Colonic mucosa (tissue), 4 donors: Measurements from ENCODE around the gene TEX9. TPM values are rescaled to one million over a fixed set of nuclear protein-coding genes. Genes with fewer than 3 reads are reported as not detected.

Experiments
- DNase-seq: peaks from one replicate; pipeline ENCODE4 v3.0.0-alpha.2; 2020
- H3K27ac ChIP-seq: fragments of 200-600 bp; one replicate; pipeline ENCODE4 v1.8.0; 2021
- H3K27me3 ChIP-seq: fragments of 200-600 bp; one replicate; pipeline ENCODE4 v1.8.0; 2021
- H3K36me3 ChIP-seq: fragments of 200-600 bp; one replicate; pipeline ENCODE4 v1.8.0; 2021
- H3K4me1 ChIP-seq: fragments of 200-600 bp; one replicate; pipeline ENCODE4 v1.8.0; 2021; ENCODE audit warnings: mild to moderate bottlenecking
- H3K4me3 ChIP-seq: fragments of 200-600 bp; one replicate; pipeline ENCODE4 v1.8.0; 2021
- H3K9ac ChIP-seq, 2 donors: one replicate each; pipeline ENCODE4 v1.7.0; 2013; ENCODE audit warnings: control low read depth in 2 of 2, low read depth in 2 of 2, low read length in 2 of 2
- H3K9me3 ChIP-seq: fragments of 200-600 bp; one replicate; pipeline ENCODE4 v1.8.0; 2021
- intact Hi-C: fragments of 100-400 bp; cut with DNase I; formaldehyde crosslinking; loops from one replicate; pipeline ENCODE4 v1.14.1; 2022
- total RNA-seq, 2 donors: library from RNA; stranded (reverse); fragmentation: NEBNext Ultra II Directional in 1 of 2; extraction: Animal tissue kit (Norgen Biotek cat#: 25700) in 1 of 2; gene quantifications; one replicate each; pipeline ENCODE4 v1.2.1, GENCODE V29; 2021
- TF ChIP-seq, protein P1 (sequence below): fragments of 200-600 bp; IDR thresholded peaks from one replicate; pipeline ENCODE4 v1.8.0; 2022; ENCODE audit warnings: antibody characterized with exemption, mild to moderate bottlenecking
- donor health status: healthy.
- donor health status: DM: no; HTN: no; CAD: no.
- donor health status: DM: no; HTN: no; CAD: no.

Gene TEX9
- total RNA-seq, 2 donors from 2014 or later = 5.4 to 5.9 TPM

DNA sequence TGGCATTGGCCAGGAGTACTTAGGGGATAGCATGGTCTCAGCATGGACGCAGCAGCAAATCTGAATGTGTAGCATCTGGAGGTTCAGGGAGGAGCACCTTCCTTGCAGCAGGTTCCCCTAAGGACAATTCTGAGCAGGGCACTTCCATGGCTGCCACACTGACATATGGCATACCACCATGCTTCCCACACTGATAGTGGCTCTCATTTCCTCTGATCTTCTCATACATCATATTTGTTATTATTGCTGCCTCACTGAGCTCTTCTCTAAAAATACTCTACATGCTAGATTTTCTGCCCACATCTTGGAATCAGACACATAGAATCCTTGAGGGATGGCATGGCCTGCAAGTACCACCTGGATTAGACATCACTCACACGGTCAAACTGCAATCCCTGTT, 107.1 kb downstream of the TEX9 start:
- no peaks in the 10 kb centered on the region for H3K9me3 ChIP-seq
- DNase-seq = no peak
- intact Hi-C loops = no loop called here
- no peak overlapping the region for H3K27ac ChIP-seq
- no peaks in the 10 kb centered on the region for H3K36me3 ChIP-seq
- TF ChIP-seq, protein P1, sequence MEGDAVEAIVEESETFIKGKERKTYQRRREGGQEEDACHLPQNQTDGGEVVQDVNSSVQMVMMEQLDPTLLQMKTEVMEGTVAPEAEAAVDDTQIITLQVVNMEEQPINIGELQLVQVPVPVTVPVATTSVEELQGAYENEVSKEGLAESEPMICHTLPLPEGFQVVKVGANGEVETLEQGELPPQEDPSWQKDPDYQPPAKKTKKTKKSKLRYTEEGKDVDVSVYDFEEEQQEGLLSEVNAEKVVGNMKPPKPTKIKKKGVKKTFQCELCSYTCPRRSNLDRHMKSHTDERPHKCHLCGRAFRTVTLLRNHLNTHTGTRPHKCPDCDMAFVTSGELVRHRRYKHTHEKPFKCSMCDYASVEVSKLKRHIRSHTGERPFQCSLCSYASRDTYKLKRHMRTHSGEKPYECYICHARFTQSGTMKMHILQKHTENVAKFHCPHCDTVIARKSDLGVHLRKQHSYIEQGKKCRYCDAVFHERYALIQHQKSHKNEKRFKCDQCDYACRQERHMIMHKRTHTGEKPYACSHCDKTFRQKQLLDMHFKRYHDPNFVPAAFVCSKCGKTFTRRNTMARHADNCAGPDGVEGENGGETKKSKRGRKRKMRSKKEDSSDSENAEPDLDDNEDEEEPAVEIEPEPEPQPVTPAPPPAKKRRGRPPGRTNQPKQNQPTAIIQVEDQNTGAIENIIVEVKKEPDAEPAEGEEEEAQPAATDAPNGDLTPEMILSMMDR = no peak
- no peak overlapping the region for H3K4me3 ChIP-seq
- no peak overlapping the region for H3K9ac ChIP-seq
- H3K4me1 ChIP-seq = no peaks in the 10 kb centered on the region
- H3K27me3 ChIP-seq = no peaks in the 10 kb centered on the region

- Histone ChIP-seq H3K9ac (no peak overlapping the region), H3K27ac (no peak overlapping the region), H3K4me1 (no peaks in the 10 kb centered on the region), H3K36me3 (no peaks in the 10 kb centered on the region), H3K9me3 (no peaks in the 10 kb centered on the region), H3K4me3 (no peak overlapping the region), H3K27me3 (no peaks in the 10 kb centered on the region)
- no peak for DNase-seq
- intact Hi-C loops = no loop called here
- TF ChIP-seq, protein P1 = no peak
Measured at GRCh38 chr15:56473017-56473416, 107.8 kb downstream of the TEX9 start.

GRCh38 chr15:56475351-56475750, 110.1 kb downstream of the TEX9 start:
- intact Hi-C loops = no loop called here
- Histone ChIP-seq H3K27ac (no peak overlapping the region), H3K4me1 (no peaks in the 10 kb centered on the region), H3K4me3 (no peak overlapping the region), H3K36me3 (no peaks in the 10 kb centered on the region), H3K27me3 (no peaks in the 10 kb centered on the region), H3K9ac (no peak overlapping the region), H3K9me3 (no peaks in the 10 kb centered on the region)
- DNase-seq = no peak
- TF ChIP-seq, protein P1 = no peak

Other genes starting within 250 kb of the TEX9 start
- gene RFX7, start 121.5 kb upstream of the TEX9 start, total RNA-seq = 10 to 100 TPM; 10.6 to 15.4 TPM
- gene MNS1, start 99.7 kb downstream of the TEX9 start, total RNA-seq = 1 to 10 TPM in 1 of 2 donors, under 1 TPM in 1; 0.58 to 2.8 TPM